Keratinocyte (primary cell): ENCODE results near the gene FRS3.

Experiments used
- EZH2 ChIP-seq: IDR thresholded peaks from one replicate; pipeline ENCODE4 v1.6.1; 2012; ENCODE audit warnings: inconsistent platforms, mild to moderate bottlenecking, low read length, moderate library complexity
- TF ChIP-seq, protein P1 (sequence below), 3 experiments: IDR thresholded peaks in 1 of 3; conservative IDR thresholded peaks in 1 of 3; optimal IDR thresholded peaks in 1 of 3; 2 replicates in 2 of 3; 3 replicates in 1 of 3; pipeline versions ENCODE3 to v1.5.1; 2011; ENCODE audit warnings: low read length in 3 of 3, mild to moderate bottlenecking in 3 of 3, moderate library complexity in 2 of 3, control low read depth in 1 of 3, inconsistent platforms in 1 of 3; ENCODE audit not compliant: insufficient read depth in 2 of 3; ENCODE audit errors: extremely low read depth in 1 of 3

DNA sequence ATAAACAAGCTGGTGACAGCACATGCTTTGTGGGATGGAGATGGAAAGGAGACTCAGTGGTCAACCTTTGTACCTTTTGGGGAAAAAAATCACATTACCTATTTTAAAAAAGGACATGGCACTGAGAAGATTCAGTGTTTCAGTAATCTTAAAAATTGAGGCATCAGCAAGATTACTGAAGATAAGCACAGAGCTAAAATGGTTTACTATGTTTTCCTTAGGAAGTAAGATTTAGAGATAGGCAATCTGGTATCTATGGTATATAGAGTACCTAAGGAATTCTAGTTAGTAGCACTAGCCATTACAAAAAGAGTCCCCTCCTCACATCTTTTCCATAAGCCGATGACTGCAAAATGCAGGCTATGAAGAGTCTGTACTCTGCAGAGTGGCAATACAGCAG, 43.5 kb upstream of the FRS3 start:
- TF ChIP-seq, protein P1, sequence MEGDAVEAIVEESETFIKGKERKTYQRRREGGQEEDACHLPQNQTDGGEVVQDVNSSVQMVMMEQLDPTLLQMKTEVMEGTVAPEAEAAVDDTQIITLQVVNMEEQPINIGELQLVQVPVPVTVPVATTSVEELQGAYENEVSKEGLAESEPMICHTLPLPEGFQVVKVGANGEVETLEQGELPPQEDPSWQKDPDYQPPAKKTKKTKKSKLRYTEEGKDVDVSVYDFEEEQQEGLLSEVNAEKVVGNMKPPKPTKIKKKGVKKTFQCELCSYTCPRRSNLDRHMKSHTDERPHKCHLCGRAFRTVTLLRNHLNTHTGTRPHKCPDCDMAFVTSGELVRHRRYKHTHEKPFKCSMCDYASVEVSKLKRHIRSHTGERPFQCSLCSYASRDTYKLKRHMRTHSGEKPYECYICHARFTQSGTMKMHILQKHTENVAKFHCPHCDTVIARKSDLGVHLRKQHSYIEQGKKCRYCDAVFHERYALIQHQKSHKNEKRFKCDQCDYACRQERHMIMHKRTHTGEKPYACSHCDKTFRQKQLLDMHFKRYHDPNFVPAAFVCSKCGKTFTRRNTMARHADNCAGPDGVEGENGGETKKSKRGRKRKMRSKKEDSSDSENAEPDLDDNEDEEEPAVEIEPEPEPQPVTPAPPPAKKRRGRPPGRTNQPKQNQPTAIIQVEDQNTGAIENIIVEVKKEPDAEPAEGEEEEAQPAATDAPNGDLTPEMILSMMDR (optimal IDR thresholded peaks at IDR 0.05 in 1 of 3, IDR thresholded peaks at IDR 0.05 in 1 of 3, conservative IDR thresholded peaks at IDR 0.05 in 1 of 3; ENCODE audit: extremely low read depth in 1 of 3, insufficient read depth in 2 of 3, low read length in 3 of 3) = no peak
- TF ChIP-seq EZH2 = no peak
